ENCODE data around the gene OLA1.

DNA sequence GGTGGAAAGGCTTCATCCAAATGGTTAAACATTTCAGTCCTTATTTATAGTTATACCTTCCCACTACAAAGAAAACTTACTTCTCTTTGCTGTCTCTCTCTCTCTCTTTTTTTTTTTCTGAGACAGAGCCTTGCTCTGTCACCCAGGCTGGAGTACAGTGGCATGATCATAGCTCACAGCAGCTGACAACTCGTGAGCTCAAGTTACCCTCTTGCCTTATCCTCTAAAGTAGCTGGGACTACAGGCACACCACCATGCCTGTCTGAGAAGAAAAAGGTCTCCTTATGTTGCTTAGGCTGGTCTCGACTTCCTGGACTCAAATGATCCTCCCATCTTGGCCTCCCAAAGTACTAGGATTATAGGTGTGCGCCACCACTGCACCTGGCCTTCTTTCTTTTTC lies 32.3 kb upstream of the OLA1 start:
- TF ChIP-seq POLR2A (IDR thresholded peaks at IDR 0.05) (no peak), EP300 (IDR thresholded peaks at IDR 0.05) (no peak)

Data from sigmoid colon (tissue), 4 donors.